PFSK-1 (cell line): Measurements from ENCODE around the gene DACH1.

ENCODE experiments used
- FOXP2 ChIP-seq: optimal IDR thresholded peaks from 2 replicates; pipeline ENCODE3; 2011; ENCODE audit warnings: borderline replicate concordance, control low read depth, inconsistent platforms; ENCODE audit not compliant: insufficient read depth; ENCODE audit errors: extremely low read length, extremely low read depth
- POLR2AphosphoS5 ChIP-seq: IDR thresholded peaks from 2 replicates; pipeline ENCODE4 v1.6.1; 2012; ENCODE audit warnings: low read depth, mild to moderate bottlenecking, control low read depth, low read length, moderate library complexity
- REST ChIP-seq, 2 experiments: IDR thresholded peaks; 2 replicates each; pipeline versions ENCODE4 v1.6.1 to v1.8.0; 2011 to 2012; ENCODE audit warnings: low read depth in 2 of 2, low read length in 2 of 2, control low read depth in 1 of 2, inconsistent platforms in 1 of 2, mild to moderate bottlenecking in 1 of 2, moderate library complexity in 1 of 2; ENCODE audit not compliant: insufficient read depth in 1 of 2
- SIN3A ChIP-seq: IDR thresholded peaks from 2 replicates; pipeline ENCODE4 v1.6.1; 2012; ENCODE audit warnings: mild to moderate bottlenecking, low read length, moderate library complexity, borderline replicate concordance; ENCODE audit not compliant: insufficient read depth
- TAF1 ChIP-seq: IDR thresholded peaks from 2 replicates; pipeline ENCODE4 v1.6.1; 2012; ENCODE audit warnings: low read length, control low read depth, borderline replicate concordance; ENCODE audit not compliant: insufficient read depth

- TF ChIP-seq REST (IDR thresholded peaks at IDR 0.05; ENCODE audit: insufficient read depth in 1 of 2, low read depth in 2 of 2, low read length in 2 of 2), result no peak
- TF ChIP-seq POLR2AphosphoS5, result no peak
- TF ChIP-seq TAF1, result no peak
- no peak for TF ChIP-seq SIN3A
- TF ChIP-seq FOXP2, result no peak
Measured at GRCh38 chr13:71590654-71591148, 276.3 kb downstream of the DACH1 start.
